HepG2 (cell line): ENCODE results near the gene C1R. TPM values are rescaled to one million over a fixed set of nuclear protein-coding genes. Genes with fewer than 3 reads are reported as not detected.

Experiments
- BCL6 ChIP-seq: IDR thresholded peaks from 2 replicates; pipeline ENCODE4 v1.6.1; 2016; ENCODE audit warnings: missing genetic modification reagents, missing compliant biosample characterization
- BORCS8-MEF2B ChIP-seq: sonication (generic); formaldehyde crosslinking; IDR thresholded peaks from 2 replicates; pipeline ENCODE4 v1.8.0; 2022; ENCODE audit warnings: mild to moderate bottlenecking, missing genetic modification reagents
- BRD4 ChIP-seq: sonication (generic); formaldehyde crosslinking; IDR thresholded peaks from 2 replicates; pipeline ENCODE4 v1.4.0; 2020; ENCODE audit warnings: missing genetic modification reagents
- CEBPB ChIP-seq: IDR thresholded peaks from 2 replicates; pipeline ENCODE4 v1.6.1; 2011; ENCODE audit warnings: low read depth, low read length, improper control_type of control experiment, borderline replicate concordance
- CENPX ChIP-seq: sonication (generic); formaldehyde crosslinking; IDR thresholded peaks from 2 replicates; pipeline ENCODE4 v1.9.0; 2021; ENCODE audit warnings: mild to moderate bottlenecking, missing genetic modification reagents, moderate library complexity
- ISL2 ChIP-seq: sonication (generic); formaldehyde crosslinking; IDR thresholded peaks from 2 replicates; pipeline ENCODE4 v1.5.0; 2020; ENCODE audit warnings: missing genetic modification reagents
- JDP2 ChIP-seq: sonication (generic); formaldehyde crosslinking; IDR thresholded peaks from 2 replicates; pipeline ENCODE4 v1.8.1; 2022; ENCODE audit warnings: missing genetic modification reagents, borderline replicate concordance
- KDM3A ChIP-seq: IDR thresholded peaks from 2 replicates; pipeline ENCODE4 v1.6.1; 2018; ENCODE audit warnings: low read depth, missing compliant biosample characterization
- MEIS2 ChIP-seq: sonication (generic); formaldehyde crosslinking; IDR thresholded peaks from 2 replicates; pipeline ENCODE4 v1.9.0; 2021; ENCODE audit warnings: mild to moderate bottlenecking, missing genetic modification reagents
- NFKBIZ ChIP-seq: IDR thresholded peaks from 2 replicates; pipeline ENCODE4 v1.6.1; 2018; ENCODE audit warnings: missing genetic modification reagents, missing compliant biosample characterization
- NR2F6 ChIP-seq, 2 experiments: IDR thresholded peaks; 2 replicates each; pipeline ENCODE4 v1.6.1; 2016; ENCODE audit warnings: antibody characterized with exemption in 1 of 2, mild to moderate bottlenecking in 1 of 2
- PREB ChIP-seq: sonication (generic); formaldehyde crosslinking; IDR thresholded peaks from 2 replicates; pipeline ENCODE4 v1.4.0; 2020; ENCODE audit warnings: missing genetic modification reagents
- RNF219 ChIP-seq: sonication (generic); formaldehyde crosslinking; IDR thresholded peaks from 2 replicates; pipeline ENCODE4 v1.5.0; 2020; ENCODE audit warnings: mild to moderate bottlenecking, missing genetic modification reagents
- TAF1 ChIP-seq: sonication (generic); formaldehyde crosslinking; IDR thresholded peaks from 2 replicates; pipeline ENCODE4 v1.4.0; 2020; ENCODE audit warnings: missing genetic modification reagents
- TCF12 ChIP-seq, 2 experiments: fragments of 450-650 bp in 1 of 2; sonication (generic) in 1 of 2; formaldehyde crosslinking in 1 of 2; IDR thresholded peaks; 2 replicates each; pipeline versions ENCODE4 v1.6.1 to v1.8.0; 2017 to 2022; ENCODE audit warnings: antibody characterized with exemption in 1 of 2, mild to moderate bottlenecking in 1 of 2, missing genetic modification reagents in 1 of 2, moderate library complexity in 1 of 2
- TFDP2 ChIP-seq: sonication (generic); formaldehyde crosslinking; IDR thresholded peaks from 2 replicates; pipeline ENCODE4 v1.4.0; 2020; ENCODE audit warnings: missing genetic modification reagents
- TRIM22 ChIP-seq: fragments of 450-650 bp; IDR thresholded peaks from 2 replicates; pipeline ENCODE4 v1.6.1; 2017
- ZFP41 ChIP-seq: sonication (generic); formaldehyde crosslinking; IDR thresholded peaks from 2 replicates; pipeline ENCODE4 v1.4.0; 2020; ENCODE audit warnings: mild to moderate bottlenecking, missing genetic modification reagents, borderline replicate concordance
- ZNF274 ChIP-seq: sonication (generic); formaldehyde crosslinking; IDR thresholded peaks from 2 replicates; pipeline ENCODE4 v1.5.1; 2020; ENCODE audit warnings: mild to moderate bottlenecking, missing genetic modification reagents
- ZNF333 ChIP-seq: sonication (generic); formaldehyde crosslinking; IDR thresholded peaks from 2 replicates; pipeline ENCODE4 v1.4.0; 2020; ENCODE audit warnings: mild to moderate bottlenecking, missing genetic modification reagents, borderline replicate concordance
- ZNF337 ChIP-seq: sonication (generic); formaldehyde crosslinking; IDR thresholded peaks from 2 replicates; pipeline ENCODE4 v1.5.1; 2020; ENCODE audit warnings: missing genetic modification reagents, low read depth, mild to moderate bottlenecking, borderline replicate concordance
- ZNF674 ChIP-seq: sonication (generic); formaldehyde crosslinking; IDR thresholded peaks from 2 replicates; pipeline ENCODE4 v1.5.0; 2020; ENCODE audit warnings: low read depth, mild to moderate bottlenecking, missing genetic modification reagents
- ZNF766 ChIP-seq: sonication (generic); formaldehyde crosslinking; IDR thresholded peaks from 2 replicates; pipeline ENCODE4 v1.5.0; 2020; ENCODE audit warnings: missing genetic modification reagents, borderline replicate concordance
- polyA plus RNA-seq, 8 experiments: library from polyadenylated mRNA; depleted of rRNA in 3 of 8; stranded (reverse) in 7 of 8; unstranded in 1 of 8; fragments of >200 nt; fragmentation: Illumina TruSeq in 4 of 8; extraction: Trizol in 4 of 8; gene quantifications; 2 replicates each; pipeline versions ENCODE4 v1.2.1 to v1.2.3, GENCODE V29; 2011 to 2016; ENCODE audit warnings: low read depth in 4 of 8, missing spikeins in 1 of 8, mixed read lengths in 1 of 8; ENCODE audit not compliant: insufficient read depth in 1 of 8
- total RNA-seq, 5 experiments: library from RNA; depleted of rRNA; stranded (reverse); fragments of >200 nt; fragmentation: Illumina TruSeq; extraction: Trizol; gene quantifications; 2 replicates each; pipeline ENCODE4 v1.2.3, GENCODE V29; 2016; ENCODE audit warnings: low read depth in 1 of 5

C1R gene
- total and polyA plus RNA-seq, 2 of the 13 experiments (the other 11 are each of a cell fraction or from before 2014, with no cell fraction given) = 3.5 to 6.5 TPM

- TF ChIP-seq PREB = no peak
- TF ChIP-seq ZNF333 = no peak
- peak; percentile 55; the same call in 1 of the 2 replicates for TF ChIP-seq BORCS8-MEF2B
- no peak for TF ChIP-seq ZNF766 (CRISPR knock-in tag)
- TF ChIP-seq ISL2 = peak; percentile 66
- TF ChIP-seq MEIS2 = no peak
- no peak for TF ChIP-seq ZFP41 (CRISPR knock-in tag)
- peak; percentile 67 for TF ChIP-seq BCL6
- no peak for TF ChIP-seq RNF219 (CRISPR knock-in tag)
- TF ChIP-seq TFDP2 (CRISPR knock-in tag) = no peak
- TF ChIP-seq ZNF674 = no peak
- no peak for TF ChIP-seq ZNF274 (CRISPR knock-in tag)
- TF ChIP-seq TCF12 (IDR thresholded peaks at IDR 0.05) = no peak
- no peak for TF ChIP-seq TCF12 (CRISPR knock-in tag; IDR thresholded peaks at IDR 0.05)
- no peak for TF ChIP-seq CEBPB
- TF ChIP-seq BRD4 (CRISPR knock-in tag) = no peak
- no peak for TF ChIP-seq ZNF337 (CRISPR knock-in tag)
- TF ChIP-seq CENPX (CRISPR knock-in tag) = no peak
- peak; percentile 96 for TF ChIP-seq NR2F6 (IDR thresholded peaks at IDR 0.05)
- TF ChIP-seq NR2F6 (CRISPR knock-in tag; IDR thresholded peaks at IDR 0.05) = peak; percentile 99
- no peak for TF ChIP-seq JDP2
- TF ChIP-seq NFKBIZ (CRISPR knock-in tag) = no peak
- no peak for TF ChIP-seq TAF1 (CRISPR knock-in tag)
- no peak for TF ChIP-seq TRIM22
- TF ChIP-seq KDM3A (CRISPR knock-in tag) = no peak
Observed at GRCh38 chr12:7123806-7124522, 31.7 kb upstream of the C1R start (continued).
